Hematopoietic multipotent progenitor cell treated with erythropoietin and hydrocortisone succinate and interleukin-3 and kit ligand, for 6 days (in vitro differentiated cells): ENCODE measurements around the gene FCF1.
"Not testable (repeated sequence)": the region's sequence is repeated elsewhere in the genome, so short reads cannot be mapped to it uniquely, and the experiment has no call there.

Source experiments
- DNase-seq: peaks from one replicate; pipeline ENCODE4 v3.0.0-alpha.2; 2015

FCF1 gene

DNA sequence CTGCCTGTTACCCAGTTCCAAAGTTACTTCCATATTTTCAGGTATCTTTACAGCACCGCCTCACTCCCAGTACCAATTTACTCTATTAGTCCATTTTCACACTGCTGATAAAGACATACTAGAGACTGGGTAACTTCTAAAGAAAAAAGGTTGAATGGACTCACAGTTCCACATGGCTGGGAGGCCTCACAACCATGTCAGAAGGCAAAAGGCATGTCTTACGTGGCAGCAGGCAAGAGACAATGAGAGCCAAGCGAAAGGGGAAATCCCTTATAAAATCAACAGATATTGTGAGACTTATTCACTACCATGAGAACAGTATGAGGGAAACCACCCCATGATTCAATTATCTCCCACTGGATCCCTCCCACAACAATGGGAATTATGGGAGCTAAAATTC lies 9.9 kb upstream of the FCF1 start:
- DNase-seq: no peak

DNA sequence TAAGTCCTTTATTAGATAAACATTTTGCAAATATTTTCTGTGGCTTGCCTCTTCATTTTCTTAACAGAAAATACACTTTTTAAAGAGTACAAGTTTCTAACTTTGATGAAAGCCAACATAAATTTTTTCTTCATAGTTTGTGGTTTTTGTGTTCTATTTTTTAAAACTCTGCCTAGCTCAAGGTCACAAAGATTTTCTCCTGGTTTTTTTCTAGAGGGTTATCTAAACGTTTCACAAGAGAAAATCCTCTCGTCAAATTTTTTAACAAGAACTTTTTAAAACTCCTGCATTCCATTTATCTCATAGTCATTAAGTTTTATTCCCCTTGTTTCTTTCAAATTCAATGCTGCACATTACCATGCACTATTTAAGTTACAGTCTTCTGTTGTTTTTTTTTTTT lies 8.3 kb upstream of the FCF1 start:
- no peak for DNase-seq

DNA sequence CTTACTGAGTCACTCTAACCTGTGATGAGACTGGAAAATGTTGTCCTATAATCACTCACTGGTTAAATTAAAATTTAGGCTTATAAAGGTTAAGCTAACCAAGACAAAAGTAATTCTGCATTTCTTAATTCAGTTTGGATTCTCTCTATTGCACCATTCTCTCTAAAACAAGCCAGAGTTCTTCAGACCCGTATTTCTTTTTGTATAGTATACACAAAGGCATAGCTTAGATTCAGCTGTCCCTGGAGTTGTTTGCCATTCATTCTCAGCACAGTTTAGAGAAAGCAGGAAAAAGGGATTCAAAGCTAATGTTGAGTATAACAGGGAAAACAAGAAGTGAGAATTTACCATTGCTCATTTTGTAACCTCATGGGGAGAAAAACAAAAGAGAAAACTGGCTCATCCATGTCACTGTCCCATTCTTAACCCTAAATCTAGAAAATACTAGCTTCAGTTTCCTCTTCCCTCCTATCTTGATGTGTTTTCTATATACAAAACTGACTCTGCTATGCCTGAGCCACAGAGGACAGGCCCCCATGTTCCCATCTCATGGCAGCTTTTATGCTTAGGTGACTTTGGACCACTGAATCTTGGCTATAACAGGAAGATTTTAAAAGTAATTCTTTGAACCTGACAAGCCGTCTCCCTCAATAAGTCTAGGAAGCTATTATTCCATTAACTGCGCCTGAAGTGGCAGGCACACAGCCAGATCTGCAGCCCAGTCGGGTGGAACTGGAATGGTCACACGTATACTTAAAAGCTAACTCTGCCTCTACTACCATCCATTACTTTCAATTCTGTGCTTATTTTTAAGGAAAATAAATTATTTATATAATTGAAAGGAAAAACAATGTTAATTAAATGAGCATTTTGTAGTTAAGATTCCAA lies 7.1 kb upstream of the FCF1 start:
- DNase-seq: no peak

DNA sequence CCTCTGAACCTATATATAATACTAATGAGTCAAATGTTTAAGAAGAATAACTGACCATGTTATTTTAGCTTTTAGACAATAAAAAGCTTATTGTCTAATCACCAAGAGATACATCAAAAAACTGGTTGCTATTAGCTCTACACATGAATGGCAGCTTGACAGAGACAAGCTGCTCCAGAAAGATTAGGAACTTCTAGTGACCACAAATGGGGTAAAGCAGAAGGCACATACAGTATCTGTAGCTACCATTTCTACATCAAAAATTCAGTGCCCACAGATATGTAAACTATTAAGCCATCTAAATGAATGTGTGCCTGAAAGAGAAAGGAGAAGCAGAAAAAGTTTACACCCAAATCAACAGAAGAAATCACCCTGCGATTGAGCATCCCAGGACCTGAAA lies 2.5 kb upstream of the FCF1 start:
- peak; percentile 96 for DNase-seq

DNA sequence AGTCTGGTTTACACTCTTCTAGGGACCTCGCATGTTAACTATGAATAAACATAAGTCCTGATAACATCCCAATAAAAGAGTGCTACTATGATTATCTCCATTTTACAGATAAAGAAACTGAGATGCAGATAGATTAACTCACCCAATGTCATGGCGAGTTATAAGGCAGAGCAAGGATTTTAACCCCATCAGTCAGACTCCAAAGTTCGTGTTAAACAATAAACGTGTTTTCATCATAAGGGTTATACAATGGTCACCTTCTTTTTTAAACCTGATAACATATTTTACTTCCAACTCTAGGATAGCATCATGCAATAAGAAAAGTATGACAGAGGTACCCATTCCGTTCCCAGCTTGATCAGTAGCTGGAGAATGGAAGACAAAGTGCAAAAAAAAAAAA lies 1.3 kb upstream of the FCF1 start:
- no peak for DNase-seq

DNA sequence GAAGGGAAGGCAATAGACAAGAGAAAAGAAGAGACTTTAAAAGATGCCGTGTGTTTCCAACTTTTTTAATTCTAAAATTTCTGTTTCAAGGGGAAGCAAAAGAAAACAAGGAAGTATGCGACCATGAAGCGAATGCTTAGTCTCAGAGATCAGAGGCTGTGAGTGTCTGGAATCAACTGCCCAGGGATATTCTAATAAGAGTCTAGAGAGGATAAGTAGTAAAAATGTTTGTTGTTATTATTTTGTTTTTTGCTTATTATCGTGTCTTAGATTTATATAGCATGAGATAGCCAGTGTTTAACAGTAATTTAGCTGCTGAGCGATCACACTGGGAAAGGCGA lies 421 bp downstream of the FCF1 start:
- no peak for DNase-seq

DNA sequence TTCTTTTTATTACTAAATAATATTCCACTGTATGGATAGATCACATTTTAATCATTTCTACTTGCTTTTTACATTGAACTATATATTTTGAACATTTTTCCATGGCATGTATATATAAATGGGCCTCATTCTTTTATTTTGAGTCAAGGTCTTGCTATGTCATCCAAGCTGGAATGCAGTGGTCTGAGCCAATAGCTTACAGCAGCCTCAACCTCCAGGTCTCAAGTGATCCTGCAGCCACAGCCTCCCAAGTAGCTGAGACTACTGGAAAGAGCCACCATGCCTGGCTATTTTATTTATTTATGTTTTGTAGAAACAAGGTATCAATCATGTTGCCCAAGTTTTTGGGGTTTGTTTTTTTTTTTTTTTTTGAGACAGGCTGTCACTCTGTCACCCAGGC lies 7.6 kb downstream of the FCF1 start:
- DNase-seq: no peak

DNA sequence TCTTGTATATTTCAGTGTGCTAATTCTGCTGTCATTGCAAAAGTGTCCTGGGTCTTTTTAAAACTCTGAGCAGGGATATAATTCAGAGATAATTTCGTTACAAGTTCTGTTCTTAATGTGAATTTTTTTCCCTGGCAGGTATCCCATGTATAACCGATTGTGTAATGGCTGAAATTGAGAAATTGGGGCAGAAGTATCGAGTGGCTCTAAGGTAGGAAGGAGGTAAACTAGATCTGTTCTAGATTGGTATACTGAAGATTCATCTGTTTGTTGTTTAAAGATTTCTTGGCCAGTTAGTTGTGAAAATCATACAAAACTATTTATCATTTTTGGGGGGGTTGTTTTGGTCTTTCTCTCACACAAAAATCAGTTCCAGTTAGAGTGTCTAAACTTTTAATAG lies 10.2 kb downstream of the FCF1 start:
- no peak for DNase-seq

DNA sequence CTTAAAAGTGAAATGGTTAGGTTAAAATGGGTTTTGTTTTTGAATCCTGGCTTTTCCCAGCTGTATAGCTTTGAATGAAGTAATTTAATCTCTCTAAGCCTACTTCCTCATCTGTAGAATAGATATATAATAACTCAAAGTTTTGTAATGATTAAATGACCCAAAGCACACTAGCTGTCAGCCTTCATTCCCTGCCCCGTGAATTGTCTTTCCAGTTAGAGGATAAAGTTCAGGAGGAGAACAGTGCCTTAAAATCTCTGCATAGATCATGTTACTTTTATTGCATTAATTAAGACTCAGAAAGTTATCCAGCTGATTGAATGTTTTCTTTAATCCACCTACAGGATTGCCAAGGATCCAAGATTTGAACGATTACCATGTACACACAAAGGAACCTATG lies 19.4 kb downstream of the FCF1 start:
- no peak for DNase-seq

DNA sequence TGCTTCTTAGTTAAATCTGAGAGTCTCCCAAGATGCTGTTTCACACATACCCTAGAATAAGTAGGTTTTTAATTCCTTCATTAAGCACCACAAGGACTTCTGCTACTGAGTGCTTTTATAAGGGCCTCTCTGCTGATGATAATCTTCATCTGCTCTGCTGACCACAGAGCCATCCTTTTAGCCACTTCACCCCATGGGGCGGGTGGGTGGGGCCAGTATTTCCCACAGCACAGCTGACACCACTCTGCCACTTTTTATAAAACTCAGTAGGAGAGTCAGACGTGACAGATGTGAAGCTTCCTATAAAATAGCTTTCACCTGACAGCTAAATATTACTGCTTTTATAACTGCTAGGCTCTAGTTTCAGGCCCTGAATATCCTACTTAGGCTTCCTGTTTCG lies 20.3 kb downstream of the FCF1 start:
- peak; percentile 49 for DNase-seq

DNA sequence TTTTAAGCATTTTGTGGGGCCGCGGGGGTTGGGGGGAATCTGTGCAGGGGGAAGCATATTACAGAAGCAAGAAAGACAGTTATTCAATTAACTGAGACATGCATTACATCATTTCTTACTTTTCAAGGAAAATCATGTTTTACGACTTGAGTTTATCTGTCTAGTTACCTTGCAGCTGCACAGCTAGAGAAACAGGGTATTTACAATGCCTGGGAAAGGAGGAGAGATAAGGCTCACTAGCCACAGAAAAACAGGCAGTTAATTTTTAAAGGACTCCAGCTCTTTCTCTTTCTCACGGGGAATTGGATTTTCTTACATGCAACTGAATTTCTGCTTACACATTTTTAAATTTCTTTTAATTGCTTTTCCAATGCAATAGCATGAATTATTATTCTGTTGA lies 22.2 kb downstream of the FCF1 start:
- peak; percentile 73 for DNase-seq

DNA sequence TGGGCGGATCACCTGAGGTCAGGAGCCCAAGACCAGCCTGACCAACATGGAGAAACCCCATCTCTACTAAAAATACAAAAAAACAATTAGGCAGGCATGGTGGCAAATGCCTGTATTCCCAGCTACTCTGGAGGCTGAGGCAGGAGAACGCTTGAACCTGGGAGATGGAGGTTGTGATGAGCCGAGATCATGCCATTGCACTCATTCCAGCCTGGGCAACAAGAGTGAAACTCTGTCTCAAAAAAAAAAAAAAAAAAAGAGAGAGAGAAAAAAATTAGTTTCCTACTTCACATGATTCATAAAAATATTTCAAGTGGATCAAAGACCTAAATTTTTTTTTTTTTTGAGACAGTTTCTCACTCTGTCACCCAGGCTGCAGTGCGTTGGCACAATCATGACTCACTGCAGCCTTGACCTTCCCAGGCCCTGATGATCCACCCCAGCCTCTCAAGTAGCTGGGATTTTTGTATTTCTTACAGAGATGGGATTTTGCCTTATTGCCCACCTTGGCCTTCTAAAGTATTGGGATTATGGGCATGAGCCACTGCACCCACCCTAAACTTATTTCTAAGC lies 24.9 kb downstream of the FCF1 start:
- DNase-seq: no peak

DNA sequence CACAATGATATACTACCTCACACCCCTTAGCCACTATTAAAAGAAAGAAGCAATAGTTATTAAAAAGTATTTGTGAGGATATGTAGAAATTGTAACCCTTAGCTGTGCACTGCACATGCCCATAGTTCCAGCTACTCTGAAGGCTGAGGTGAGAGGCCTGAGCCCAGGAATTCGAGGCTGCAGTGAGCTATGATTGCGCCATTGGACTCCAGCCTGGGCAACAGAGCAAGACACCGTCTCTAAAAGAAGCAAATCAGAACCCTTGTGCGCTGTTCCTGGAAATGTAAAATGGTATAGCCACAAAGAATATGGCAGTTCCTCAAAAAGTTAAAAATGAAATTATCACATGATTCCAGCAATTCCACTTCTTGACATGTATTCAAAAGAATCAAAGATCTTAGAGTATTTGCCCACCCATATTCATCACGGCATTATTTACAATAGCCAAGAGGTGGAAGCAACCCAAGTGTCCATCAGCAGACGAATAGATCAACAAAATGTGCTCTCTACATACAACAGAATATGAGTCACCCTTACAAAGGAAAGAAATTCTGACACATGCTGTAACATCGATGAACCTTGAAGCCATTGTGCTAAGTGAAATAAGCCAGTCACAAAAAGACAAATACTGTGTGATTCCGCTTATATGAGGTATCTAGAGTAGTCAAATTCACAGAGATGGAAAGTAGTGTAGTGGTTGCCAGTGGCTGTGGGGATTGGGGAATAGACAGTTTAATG lies 26.5 kb downstream of the FCF1 start:
- no peak for DNase-seq

DNA sequence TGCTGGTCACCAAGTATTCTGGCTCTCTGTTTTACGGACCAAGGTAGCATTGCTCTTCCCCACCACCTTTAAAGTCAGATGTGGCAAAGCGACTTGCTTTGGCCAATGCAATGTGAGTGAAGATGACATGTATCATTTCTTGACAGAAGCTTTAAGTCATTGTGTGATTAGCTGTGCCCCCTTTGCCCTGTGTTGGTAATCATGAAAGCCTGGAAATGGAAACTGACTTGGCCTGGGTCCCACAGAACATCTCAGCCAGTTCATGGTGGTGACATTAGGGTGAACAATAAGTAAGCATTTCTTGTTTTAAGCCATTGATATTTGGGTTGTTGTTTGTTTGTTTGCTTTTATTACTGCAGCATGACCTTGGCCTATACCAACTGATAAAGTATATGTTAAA lies 34.3 kb downstream of the FCF1 start:
- DNase-seq: no peak

DNA sequence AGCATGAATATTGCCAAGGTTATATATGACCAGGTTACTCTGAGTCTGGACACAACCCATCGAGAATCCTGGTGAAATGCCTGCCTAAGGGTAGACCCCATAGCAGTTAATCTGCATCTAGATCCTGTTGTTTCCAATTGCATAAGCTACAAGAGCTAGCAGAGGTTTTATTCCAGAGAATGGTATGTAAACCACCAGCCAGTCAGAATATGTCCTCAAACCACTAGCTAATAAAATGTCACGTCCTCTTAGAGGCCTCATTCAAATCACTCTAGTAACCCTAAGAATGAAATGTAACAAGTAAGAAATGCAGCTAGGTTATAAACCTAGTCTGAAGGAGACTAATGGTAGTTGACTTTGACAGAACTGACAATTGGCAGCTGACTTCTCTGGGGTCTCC lies 41.2 kb downstream of the FCF1 start:
- no peak for DNase-seq

DNA sequence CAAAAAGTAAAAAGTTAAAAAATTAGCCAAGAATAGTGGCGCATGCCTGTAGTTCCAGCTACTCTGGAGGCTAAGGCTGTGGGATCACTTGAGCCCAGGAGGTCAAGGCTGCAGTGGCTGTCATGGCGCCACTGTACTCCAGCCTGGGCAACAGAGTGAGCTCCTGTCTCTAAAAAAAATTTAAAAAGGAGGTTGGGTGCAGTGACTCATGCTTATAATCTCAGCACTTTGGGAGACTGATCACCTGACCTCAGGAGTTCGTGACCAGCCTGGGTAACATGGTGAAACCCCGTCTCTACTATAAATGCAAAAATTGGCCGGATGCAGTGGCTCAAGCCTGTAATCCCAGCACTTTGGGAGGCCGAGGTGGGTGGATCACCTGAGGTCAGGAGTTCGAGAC lies 42.0 kb downstream of the FCF1 start:
- no peak for DNase-seq

DNA sequence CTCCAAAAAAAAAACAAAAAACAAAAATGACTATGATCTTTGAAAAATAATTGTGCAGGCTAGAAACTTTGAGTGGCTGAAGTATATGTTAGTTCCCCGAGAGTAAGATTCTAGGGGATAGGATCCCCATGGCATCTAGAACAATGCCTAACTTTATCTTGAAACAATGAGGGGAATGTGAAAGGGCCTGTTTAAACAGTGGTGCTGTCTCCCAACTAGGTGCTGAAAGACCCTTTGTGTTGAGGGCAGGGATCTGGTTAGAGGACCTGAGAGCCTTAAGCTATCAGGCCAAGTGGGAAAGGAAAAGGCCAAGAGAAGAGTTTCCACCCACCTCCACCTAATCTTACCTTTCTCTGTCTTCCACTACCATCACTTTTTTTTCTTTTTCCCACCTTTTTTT lies 43.4 kb downstream of the FCF1 start:
- no peak for DNase-seq

DNA sequence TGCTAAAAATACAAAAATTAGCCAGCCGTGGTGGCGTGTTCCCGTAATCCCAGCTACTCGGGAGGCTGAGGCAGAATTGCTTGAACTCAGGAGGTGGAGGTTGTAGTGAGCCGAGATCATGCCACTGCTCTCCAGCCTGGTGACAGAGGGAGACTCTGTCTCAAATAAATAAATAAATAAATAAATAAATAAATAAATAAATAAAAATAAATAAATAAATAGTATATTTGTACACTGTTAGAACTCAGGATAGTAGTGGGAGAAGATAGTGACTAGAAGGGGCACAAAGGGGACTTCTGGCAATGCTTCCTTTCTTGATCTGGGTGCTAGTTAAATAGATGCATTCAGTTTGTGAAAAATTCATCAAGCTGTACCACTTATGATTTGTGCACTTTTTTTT lies 45.6 kb downstream of the FCF1 start:
- DNase-seq: not testable (repeated sequence)

DNA sequence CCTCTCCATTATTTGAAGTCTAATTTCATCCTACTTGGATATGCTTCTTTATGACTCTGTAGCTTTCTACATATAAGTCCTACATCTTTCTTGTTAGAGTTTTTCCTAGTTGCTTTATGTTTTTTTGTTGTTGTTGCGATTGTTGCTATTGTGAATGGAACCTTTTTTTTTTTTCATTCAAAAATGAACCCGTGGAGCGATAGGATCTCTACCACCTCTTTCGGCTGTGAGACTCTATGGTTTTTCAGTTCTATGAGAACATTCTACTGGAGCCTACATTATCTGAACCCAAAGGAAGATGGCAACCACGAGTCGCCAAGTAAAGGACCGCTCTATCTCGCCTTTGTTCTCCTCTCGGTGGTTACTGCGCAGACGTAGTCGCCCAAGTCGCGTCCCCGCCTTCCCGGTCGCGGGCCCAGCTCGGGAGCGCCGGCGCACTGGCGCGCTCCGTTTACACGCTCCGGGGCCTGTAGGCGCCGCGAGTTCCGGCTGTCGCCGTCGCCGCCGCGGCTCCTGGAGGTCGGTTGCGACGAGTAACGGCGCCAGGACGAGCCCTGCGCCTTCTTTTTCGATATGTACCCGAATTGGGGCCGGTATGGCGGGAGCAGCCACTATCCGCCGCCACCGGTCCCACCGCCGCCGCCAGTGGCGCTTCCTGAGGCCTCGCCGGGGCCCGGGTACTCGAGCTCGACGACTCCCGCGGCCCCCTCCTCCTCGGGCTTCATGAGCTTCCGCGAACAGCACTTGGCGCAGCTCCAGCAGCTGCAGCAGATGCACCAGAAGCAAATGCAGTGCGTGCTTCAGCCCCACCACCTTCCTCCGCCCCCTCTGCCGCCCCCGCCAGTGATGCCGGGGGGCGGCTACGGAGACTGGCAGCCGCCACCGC lies 50.2 kb downstream of the FCF1 start, which contains the start of gene YLPM1:
YLPM1 (plus strand) TSS at position 400 of the 886 bp plus-strand sequence; CDS start at position 574, 174 bp downstream.
- peak; percentile 99 for DNase-seq

DNA sequence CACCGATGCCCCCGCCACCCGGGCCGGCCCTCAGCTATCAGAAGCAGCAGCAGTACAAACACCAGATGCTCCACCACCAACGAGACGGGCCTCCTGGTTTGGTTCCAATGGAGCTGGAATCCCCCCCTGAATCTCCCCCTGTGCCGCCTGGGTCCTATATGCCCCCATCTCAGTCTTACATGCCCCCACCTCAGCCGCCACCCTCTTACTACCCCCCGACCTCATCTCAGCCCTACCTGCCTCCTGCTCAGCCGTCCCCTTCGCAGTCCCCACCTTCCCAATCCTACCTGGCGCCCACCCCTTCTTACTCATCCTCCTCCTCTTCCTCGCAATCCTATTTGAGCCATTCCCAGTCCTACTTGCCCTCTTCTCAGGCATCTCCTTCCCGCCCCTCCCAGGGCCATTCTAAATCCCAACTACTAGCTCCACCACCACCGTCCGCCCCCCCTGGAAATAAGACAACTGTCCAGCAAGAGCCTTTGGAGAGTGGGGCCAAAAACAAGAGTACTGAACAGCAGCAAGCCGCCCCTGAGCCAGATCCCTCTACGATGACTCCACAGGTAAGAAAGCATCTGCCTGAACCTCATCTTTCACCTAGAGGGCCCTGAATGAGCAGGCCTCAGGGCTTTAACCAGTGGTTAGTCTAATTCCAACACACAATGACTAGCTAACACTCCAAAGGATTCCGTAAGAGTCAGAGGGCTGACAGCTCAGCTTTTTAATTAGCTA lies 51.0 kb downstream of the FCF1 start:
- DNase-seq: peak; percentile 36

DNA sequence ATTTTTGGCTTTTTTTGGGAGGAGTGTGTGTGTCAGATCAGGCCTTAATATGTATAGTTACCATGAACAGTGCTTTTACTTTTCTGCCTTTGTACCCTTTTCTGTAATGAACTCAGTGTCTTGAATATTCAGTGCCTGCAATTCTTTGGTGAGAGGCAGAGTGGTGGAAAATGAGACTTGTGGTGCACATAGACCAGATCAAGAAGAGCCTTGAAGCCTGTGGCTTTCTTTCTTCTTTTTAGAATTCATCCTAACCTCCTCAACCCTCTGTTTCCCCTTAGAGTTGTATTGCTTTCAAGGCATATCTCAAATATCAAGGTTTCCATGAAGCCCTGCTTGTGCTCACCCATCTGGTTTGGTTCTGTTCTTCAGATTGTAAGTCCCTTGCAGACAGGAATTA lies 52.8 kb downstream of the FCF1 start:
- DNase-seq: no peak

DNA sequence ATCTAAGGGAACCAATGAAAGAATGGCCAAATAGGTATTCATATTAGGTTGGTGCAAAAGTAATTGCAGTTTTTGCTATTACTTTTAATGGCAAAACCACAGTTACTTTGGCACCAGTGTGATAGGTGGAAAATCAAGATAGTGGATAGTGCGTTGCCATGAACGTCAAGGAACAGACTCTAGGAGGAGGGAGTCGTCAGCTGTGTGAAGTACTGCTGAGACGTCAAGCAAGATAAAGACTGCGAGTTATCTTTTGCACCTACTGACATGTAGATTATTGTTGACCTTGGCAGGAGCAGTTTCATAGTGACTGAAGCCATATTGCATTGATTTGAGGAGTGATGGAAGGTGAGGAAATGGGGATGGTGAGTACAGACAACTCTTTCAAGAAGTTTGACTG lies 58.5 kb downstream of the FCF1 start:
- peak; percentile 71 for DNase-seq
